Gastrocnemius medialis (tissue), 4 donors: ENCODE results near the gene DDX49.

Source experiments
- CTCF ChIP-seq, 5 experiments: fragments of 450-650 bp in 3 of 5; fragments of 200-600 bp in 2 of 5; sonication (generic) in 2 of 5; IDR thresholded peaks in 4 of 5; conservative IDR thresholded peaks in 1 of 5; 1 replicate in 4 of 5; 2 replicates in 1 of 5; pipeline ENCODE4 v1.5.1; 2016 to 2019; ENCODE audit warnings: antibody characterized with exemption in 5 of 5, mild to moderate bottlenecking in 3 of 5, moderate library complexity in 3 of 5
- POLR2A ChIP-seq, 2 donors: fragments of 450-650 bp; IDR thresholded peaks; one replicate each; pipeline ENCODE4 v1.6.1; 2017; ENCODE audit warnings: antibody characterized with exemption in 2 of 2, mild to moderate bottlenecking in 2 of 2, moderate library complexity in 2 of 2

DNA sequence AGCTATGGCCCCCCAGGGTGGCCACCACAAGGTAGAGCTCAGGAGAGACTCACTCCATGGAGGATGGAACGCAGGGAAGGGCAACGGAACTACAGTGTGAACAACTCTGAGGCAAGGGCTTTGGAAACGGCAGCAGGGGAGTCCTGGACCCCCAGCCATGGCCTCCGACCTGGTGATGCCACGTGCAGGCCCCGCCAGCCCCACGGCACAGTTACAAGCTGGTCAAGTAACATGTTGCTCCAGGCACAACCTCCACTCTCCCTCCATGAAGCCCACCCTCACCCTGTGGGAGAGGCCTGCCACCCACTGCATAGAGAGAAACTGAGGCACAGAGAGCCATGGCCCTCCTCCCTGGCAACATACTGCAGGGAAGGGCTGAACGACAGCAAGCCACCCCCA is 14.5 kb upstream of the DDX49 start:
- TF ChIP-seq CTCF (IDR thresholded peaks at IDR 0.05 in 4 of 5, conservative IDR thresholded peaks at IDR 0.05 in 1 of 5) = no peak
- no peak for TF ChIP-seq POLR2A (IDR thresholded peaks at IDR 0.05)
